Skeletal muscle tissue (tissue), 4 donors: ENCODE measurements around the gene PYGO2. TPM values are rescaled to one million over a fixed set of nuclear protein-coding genes. Genes with fewer than 3 reads are reported as not detected.
A peak's percentile ranks its signal among the peaks of the same experiment; 100 is the strongest.

ENCODE experiments used
- H3K27ac ChIP-seq: one replicate; pipeline ENCODE4 v1.7.0; 2013; ENCODE audit warnings: mild to moderate bottlenecking, low read depth, low read length, inconsistent platforms
- H3K27me3 ChIP-seq, 3 donors: one replicate each; pipeline ENCODE4 v1.7.0; 2013; ENCODE audit warnings: low read length in 3 of 3; ENCODE audit not compliant: control insufficient read depth in 3 of 3, insufficient read depth in 3 of 3
- H3K36me3 ChIP-seq, 3 donors: one replicate each; pipeline ENCODE4 v1.7.0; 2013; ENCODE audit warnings: low read length in 3 of 3; ENCODE audit not compliant: control insufficient read depth in 3 of 3, insufficient read depth in 3 of 3
- H3K4me1 ChIP-seq, 3 donors: one replicate each; pipeline ENCODE4 v1.7.0; 2013; ENCODE audit warnings: low read length in 3 of 3, mild to moderate bottlenecking in 3 of 3; ENCODE audit not compliant: control insufficient read depth in 3 of 3, insufficient read depth in 3 of 3
- H3K4me3 ChIP-seq, 3 donors: one replicate each; pipeline ENCODE4 v1.7.0; 2013; ENCODE audit warnings: low read length in 3 of 3
- H3K9ac ChIP-seq, 3 donors: one replicate each; pipeline ENCODE4 v1.7.0; 2013; ENCODE audit warnings: low read length in 3 of 3, mild to moderate bottlenecking in 3 of 3, moderate library complexity in 2 of 3, low read depth in 1 of 3
- H3K9me3 ChIP-seq, 3 donors: one replicate each; pipeline ENCODE4 v1.7.0; 2013; ENCODE audit warnings: low read length in 3 of 3; ENCODE audit not compliant: control insufficient read depth in 3 of 3
- total RNA-seq: library from RNA; depleted of rRNA; stranded (reverse); fragments of >200 nt; gene quantifications from one replicate; pipeline ENCODE4 v1.2.3, GENCODE V29; 2014
- donor health status: Osteomylitis.

Gene PYGO2
- total RNA-seq, 1 donor from 2014 or later, result 16.2 TPM

- H3K27me3 ChIP-seq, result no peaks in the 10 kb centered on the region
- H3K36me3 ChIP-seq, result peaks cover 43 to 65% (median 51%) of the 10 kb centered on the region in 3 donors
- H3K4me1 ChIP-seq, result peaks cover 37 to 49% (median 37%) of the 10 kb centered on the region in 3 donors
- H3K9ac ChIP-seq, result peak overlapping the region; percentile 89 to 99 (median 95)
- peak overlapping the region; percentile 87 to 90 (median 90) for H3K4me3 ChIP-seq
- H3K9me3 ChIP-seq, result no peaks in the 10 kb centered on the region
- no peak overlapping the region for H3K27ac ChIP-seq
These were observed 1.3 kb upstream of the PYGO2 start for GRCh38 chr1:154962795-154963330.

- H3K9ac ChIP-seq, result peak overlapping the region; percentile 89 to 99 (median 95)
- H3K4me3 ChIP-seq, result peak overlapping the region; percentile 87 to 90 (median 90)
- no peaks in the 10 kb centered on the region for H3K9me3 ChIP-seq
- H3K4me1 ChIP-seq, result peaks cover 37 to 50% (median 42%) of the 10 kb centered on the region in 3 donors
- no peaks in the 10 kb centered on the region for H3K27me3 ChIP-seq
- H3K36me3 ChIP-seq, result peaks cover 37 to 60% (median 45%) of the 10 kb centered on the region in 3 donors
- peak overlapping the region; percentile 94 for H3K27ac ChIP-seq
These were observed 671 bp upstream of the PYGO2 start for GRCh38 chr1:154962156-154962749.

GRCh38 chr1:154960446-154961136 lies 991 bp downstream of the PYGO2 start:
- H3K27ac ChIP-seq, result peak overlapping the region; percentile 94
- peaks cover 29 to 44% (median 31%) of the 10 kb centered on the region in 3 donors for H3K36me3 ChIP-seq
- H3K4me1 ChIP-seq, result peaks cover 48 to 63% (median 49%) of the 10 kb centered on the region in 3 donors
- peak overlapping the region; percentile 89 to 99 (median 95) for H3K9ac ChIP-seq
- peak overlapping the region; percentile 87 to 90 (median 90) for H3K4me3 ChIP-seq
- no peaks in the 10 kb centered on the region for H3K9me3 ChIP-seq
- no peaks in the 10 kb centered on the region for H3K27me3 ChIP-seq

GRCh38 chr1:154959426-154959780 lies 2.2 kb downstream of the PYGO2 start:
- Histone ChIP-seq H3K4me3 (no peak overlapping the region), H3K9ac (no peak overlapping the region), H3K9me3 (no peaks in the 10 kb centered on the region), H3K27ac (peak overlapping the region; percentile 5), H3K4me1 (peaks cover 59 to 75% (median 61%) of the 10 kb centered on the region in 3 donors), H3K36me3 (peaks cover 20 to 33% (median 21%) of the 10 kb centered on the region in 3 donors), H3K27me3 (no peaks in the 10 kb centered on the region)

- Histone ChIP-seq H3K4me1 (peaks cover 64 to 78% (median 66%) of the 10 kb centered on the region in 3 donors), H3K36me3 (peaks cover 16 to 29% (median 20%) of the 10 kb centered on the region in 3 donors), H3K27me3 (no peaks in the 10 kb centered on the region), H3K9ac (peak overlapping the region in 2 of 3 donors; percentile 8 to 40), H3K4me3 (no peak overlapping the region), H3K9me3 (no peaks in the 10 kb centered on the region), H3K27ac (peak overlapping the region; percentile 5)
These were observed 2.7 kb downstream of the PYGO2 start for GRCh38 chr1:154958681-154959425.

GRCh38 chr1:154958036-154958435 lies 3.5 kb downstream of the PYGO2 start:
- no peak overlapping the region for H3K4me3 ChIP-seq
- no peaks in the 10 kb centered on the region for H3K27me3 ChIP-seq
- H3K36me3 ChIP-seq, result peaks cover 10 to 21% (median 14%) of the 10 kb centered on the region in 3 donors
- peak overlapping the region; percentile 20 to 54 (median 42) for H3K9ac ChIP-seq
- peaks cover 66 to 78% (median 73%) of the 10 kb centered on the region in 3 donors for H3K4me1 ChIP-seq
- peak overlapping the region; percentile 1 for H3K27ac ChIP-seq
- H3K9me3 ChIP-seq, result no peaks in the 10 kb centered on the region

GRCh38 chr1:154957091-154957657 lies 4.4 kb downstream of the PYGO2 start:
- Histone ChIP-seq H3K27ac (peak overlapping the region; percentile 90), H3K27me3 (no peaks in the 10 kb centered on the region), H3K4me3 (peak overlapping the region; percentile 79 to 95 (median 92)), H3K9me3 (no peaks in the 10 kb centered on the region), H3K36me3 (peaks cover 10 to 23% (median 14%) of the 10 kb centered on the region in 3 donors), H3K4me1 (peaks cover 66 to 79% (median 73%) of the 10 kb centered on the region in 3 donors), H3K9ac (peak overlapping the region; percentile 78 to 98 (median 90))

- H3K9me3 ChIP-seq, result no peaks in the 10 kb centered on the region
- H3K4me3 ChIP-seq, result peak overlapping the region; percentile 79 to 95 (median 92)
- H3K27ac ChIP-seq, result peak overlapping the region; percentile 90
- peaks cover 70 to 83% (median 77%) of the 10 kb centered on the region in 3 donors for H3K4me1 ChIP-seq
- H3K27me3 ChIP-seq, result no peaks in the 10 kb centered on the region
- H3K36me3 ChIP-seq, result peaks cover 13 to 29% (median 14%) of the 10 kb centered on the region in 3 donors
- peak overlapping the region; percentile 78 to 98 (median 90) for H3K9ac ChIP-seq
These were observed 5.0 kb downstream of the PYGO2 start for GRCh38 chr1:154956544-154956941.
